C4-2B (cell line): ENCODE data around the gene GLS.

Experiments
- ZFX ChIP-seq: fragments of 450-650 bp; IDR thresholded peaks from 2 replicates; pipeline ENCODE4 v1.6.1; 2017
- TF ChIP-seq, protein P1 (sequence below): fragments of 450-650 bp; conservative IDR thresholded peaks from 2 replicates; pipeline ENCODE4 v1.5.1; 2017; ENCODE audit warnings: mild to moderate bottlenecking

DNA sequence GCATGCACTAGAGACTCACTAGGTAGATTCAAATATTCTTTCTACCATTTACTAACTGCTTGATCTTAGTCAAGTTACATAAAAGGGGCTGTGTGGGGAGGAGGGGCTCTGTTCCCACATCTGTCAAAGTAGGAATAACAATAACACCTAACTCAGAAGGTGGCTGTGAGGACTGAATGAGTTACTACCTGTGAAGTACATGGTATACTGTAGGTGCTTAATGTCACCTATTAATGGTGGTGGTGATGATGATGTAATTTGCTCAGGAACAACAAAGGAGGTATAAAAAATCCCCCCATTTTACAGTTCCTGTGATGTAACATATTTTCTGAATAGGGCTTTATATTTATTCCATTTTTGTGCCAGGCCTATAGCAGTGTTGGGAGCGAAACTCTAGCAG lies 92.6 kb downstream of the GLS start:
- TF ChIP-seq, protein P1, sequence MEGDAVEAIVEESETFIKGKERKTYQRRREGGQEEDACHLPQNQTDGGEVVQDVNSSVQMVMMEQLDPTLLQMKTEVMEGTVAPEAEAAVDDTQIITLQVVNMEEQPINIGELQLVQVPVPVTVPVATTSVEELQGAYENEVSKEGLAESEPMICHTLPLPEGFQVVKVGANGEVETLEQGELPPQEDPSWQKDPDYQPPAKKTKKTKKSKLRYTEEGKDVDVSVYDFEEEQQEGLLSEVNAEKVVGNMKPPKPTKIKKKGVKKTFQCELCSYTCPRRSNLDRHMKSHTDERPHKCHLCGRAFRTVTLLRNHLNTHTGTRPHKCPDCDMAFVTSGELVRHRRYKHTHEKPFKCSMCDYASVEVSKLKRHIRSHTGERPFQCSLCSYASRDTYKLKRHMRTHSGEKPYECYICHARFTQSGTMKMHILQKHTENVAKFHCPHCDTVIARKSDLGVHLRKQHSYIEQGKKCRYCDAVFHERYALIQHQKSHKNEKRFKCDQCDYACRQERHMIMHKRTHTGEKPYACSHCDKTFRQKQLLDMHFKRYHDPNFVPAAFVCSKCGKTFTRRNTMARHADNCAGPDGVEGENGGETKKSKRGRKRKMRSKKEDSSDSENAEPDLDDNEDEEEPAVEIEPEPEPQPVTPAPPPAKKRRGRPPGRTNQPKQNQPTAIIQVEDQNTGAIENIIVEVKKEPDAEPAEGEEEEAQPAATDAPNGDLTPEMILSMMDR: no peak
- TF ChIP-seq ZFX: no peak
